HEK293 (cell line): ENCODE data around the gene SLC45A2.

ENCODE experiments used
- CTCF ChIA-PET: fragments of 350-600 bp; formaldehyde crosslinking; extraction: SDS; loops from one replicate; lab custom pipeline; 2021; ENCODE audit warnings: antibody characterized with exemption; lab: Yijun Ruan, JAX
- POLR2A ChIA-PET: fragments of 300-600 bp; formaldehyde crosslinking; extraction: SDS; loops from one replicate; lab custom pipeline; 2020; ENCODE audit warnings: antibody characterized with exemption, inconsistent platforms; lab: Yijun Ruan, JAX
- H3K27ac ChIP-seq: fragments of 200-500 bp; sonication (Bioruptor generic); 2 replicates; pipeline ENCODE4 v1.5.1; 2014; ENCODE audit warnings: low read depth, low read length, control low read depth, inconsistent platforms; ENCODE audit errors: extremely low read depth
- H3K36me3 ChIP-seq, 2 experiments: fragments of 200-500 bp in 1 of 2; sonication (Bioruptor generic) in 1 of 2; 1 replicate in 1 of 2; 2 replicates in 1 of 2; pipeline ENCODE4 v1.5.1; 2014 to 2017; ENCODE audit warnings: inconsistent platforms in 2 of 2, low read length in 2 of 2; ENCODE audit not compliant: control insufficient read depth in 2 of 2, insufficient read depth in 1 of 2
- H3K4me1 ChIP-seq: fragments of 200-500 bp; sonication (Bioruptor generic); 2 replicates; pipeline ENCODE4 v1.5.1; 2014; ENCODE audit warnings: mild to moderate bottlenecking, low read length, inconsistent platforms; ENCODE audit not compliant: control insufficient read depth, insufficient read depth
- H3K4me3 ChIP-seq: 2 replicates; pipeline ENCODE4 v1.5.1; 2011; ENCODE audit warnings: low read depth, mild to moderate bottlenecking, control low read depth, low read length, moderate library complexity
- H3K9me3 ChIP-seq: fragments of 200-500 bp; sonication (Bioruptor generic); 2 replicates; pipeline ENCODE4 v1.5.1; 2014; ENCODE audit warnings: low read depth, low read length, inconsistent platforms; ENCODE audit not compliant: control insufficient read depth, insufficient read depth
- GLIS1 ChIP-seq: fragments of 450-650 bp; formaldehyde crosslinking; IDR thresholded peaks from 2 replicates; pipeline ENCODE4 v1.5.1; 2016; ENCODE audit warnings: missing biosample characterization, missing genetic modification characterization
- HOXC10 ChIP-seq: sonication (generic); formaldehyde crosslinking; IDR thresholded peaks from 2 replicates; pipeline ENCODE4 v1.8.1; 2023; ENCODE audit warnings: mild to moderate bottlenecking, missing genetic modification reagents
- MYNN ChIP-seq: fragments of 450-650 bp; formaldehyde crosslinking; IDR thresholded peaks from 2 replicates; pipeline ENCODE4 v1.5.1; 2016; ENCODE audit warnings: missing biosample characterization, missing genetic modification characterization, borderline replicate concordance
- MZF1 ChIP-seq: fragments of 450-650 bp; formaldehyde crosslinking; IDR thresholded peaks from 2 replicates; pipeline ENCODE4 v1.5.1; 2017; ENCODE audit warnings: missing biosample characterization, missing genetic modification characterization, borderline replicate concordance
- SETDB1 ChIP-seq: IDR thresholded peaks from one replicate; pipeline ENCODE4 v1.6.1; 2017; ENCODE audit warnings: mild to moderate bottlenecking, low read length, moderate library complexity, mixed read lengths; ENCODE audit not compliant: insufficient read length
- TRIM28 ChIP-seq: IDR thresholded peaks from 2 replicates; pipeline ENCODE4 v1.6.1; 2011; ENCODE audit warnings: low read length, control low read depth, borderline replicate concordance
- WT1 ChIP-seq: fragments of 450-650 bp; formaldehyde crosslinking; IDR thresholded peaks from 2 replicates; pipeline ENCODE4 v1.5.1; 2016; ENCODE audit warnings: missing biosample characterization, missing genetic modification characterization
- ZBTB20 ChIP-seq: fragments of 450-650 bp; formaldehyde crosslinking; IDR thresholded peaks from 2 replicates; pipeline ENCODE4 v1.5.1; 2016; ENCODE audit warnings: missing biosample characterization, missing genetic modification characterization
- ZBTB21 ChIP-seq: fragments of 450-650 bp; formaldehyde crosslinking; IDR thresholded peaks from 2 replicates; pipeline ENCODE4 v1.5.1; 2017; ENCODE audit warnings: missing biosample characterization, missing genetic modification characterization
- ZBTB44 ChIP-seq: fragments of 450-650 bp; IDR thresholded peaks from 2 replicates; pipeline ENCODE4 v1.5.1; 2018; ENCODE audit warnings: missing biosample characterization, mild to moderate bottlenecking, missing genetic modification characterization
- ZBTB48 ChIP-seq: fragments of 450-650 bp; formaldehyde crosslinking; IDR thresholded peaks from 2 replicates; pipeline ENCODE4 v1.5.1; 2016; ENCODE audit warnings: missing biosample characterization, missing genetic modification characterization
- ZBTB6 ChIP-seq: fragments of 450-650 bp; formaldehyde crosslinking; IDR thresholded peaks from 2 replicates; pipeline ENCODE4 v1.5.1; 2017; ENCODE audit warnings: missing biosample characterization, missing genetic modification characterization
- ZFP41 ChIP-seq: fragments of 450-650 bp; formaldehyde crosslinking; IDR thresholded peaks from 2 replicates; pipeline ENCODE4 v1.5.1; 2016; ENCODE audit warnings: missing biosample characterization, missing genetic modification characterization, borderline replicate concordance
- ZFP69B ChIP-seq: fragments of 450-650 bp; formaldehyde crosslinking; IDR thresholded peaks from 2 replicates; pipeline ENCODE4 v1.5.1; 2016; ENCODE audit warnings: missing biosample characterization, missing genetic modification characterization
- ZIC2 ChIP-seq: fragments of 450-650 bp; formaldehyde crosslinking; IDR thresholded peaks from 2 replicates; pipeline ENCODE4 v1.5.1; 2016; ENCODE audit warnings: missing biosample characterization, missing genetic modification characterization
- ZNF121 ChIP-seq: fragments of 450-650 bp; formaldehyde crosslinking; IDR thresholded peaks from 2 replicates; pipeline ENCODE4 v1.5.1; 2016; ENCODE audit warnings: missing biosample characterization, missing genetic modification characterization
- ZNF2 ChIP-seq: fragments of 450-650 bp; formaldehyde crosslinking; IDR thresholded peaks from 2 replicates; pipeline ENCODE4 v1.5.1; 2016; ENCODE audit warnings: missing biosample characterization, missing genetic modification characterization
- ZNF202 ChIP-seq: fragments of 450-650 bp; formaldehyde crosslinking; IDR thresholded peaks from 2 replicates; pipeline ENCODE4 v1.5.1; 2016; ENCODE audit warnings: missing biosample characterization, missing genetic modification characterization, borderline replicate concordance
- ZNF214 ChIP-seq: fragments of 450-650 bp; formaldehyde crosslinking; IDR thresholded peaks from 2 replicates; pipeline ENCODE4 v1.5.1; 2017; ENCODE audit warnings: missing biosample characterization, mild to moderate bottlenecking, missing genetic modification characterization, borderline replicate concordance
- ZNF302 ChIP-seq: fragments of 450-650 bp; formaldehyde crosslinking; IDR thresholded peaks from 2 replicates; pipeline ENCODE4 v1.5.1; 2016; ENCODE audit warnings: missing biosample characterization, missing genetic modification characterization, low read depth
- ZNF324 ChIP-seq: fragments of 450-650 bp; formaldehyde crosslinking; IDR thresholded peaks from 2 replicates; pipeline ENCODE4 v1.5.1; 2016; ENCODE audit warnings: missing biosample characterization, missing genetic modification characterization
- ZNF335 ChIP-seq: fragments of 450-650 bp; formaldehyde crosslinking; conservative IDR thresholded peaks from 2 replicates; pipeline ENCODE4 v1.5.1; 2016; ENCODE audit warnings: missing biosample characterization, missing genetic modification characterization
- ZNF341 ChIP-seq: fragments of 450-650 bp; formaldehyde crosslinking; IDR thresholded peaks from 2 replicates; pipeline ENCODE4; 2016; ENCODE audit warnings: low read depth, missing biosample characterization, missing genetic modification characterization
- ZNF521 ChIP-seq: fragments of 450-650 bp; formaldehyde crosslinking; IDR thresholded peaks from 2 replicates; pipeline ENCODE4 v1.5.1; 2017; ENCODE audit warnings: missing biosample characterization, mild to moderate bottlenecking, missing genetic modification characterization
- ZNF610 ChIP-seq: fragments of 450-650 bp; formaldehyde crosslinking; IDR thresholded peaks from 2 replicates; pipeline ENCODE4 v1.5.1; 2016; ENCODE audit warnings: missing biosample characterization, missing genetic modification characterization, borderline replicate concordance
- ZNF621 ChIP-seq: fragments of 450-650 bp; formaldehyde crosslinking; IDR thresholded peaks from 2 replicates; pipeline ENCODE4 v1.5.1; 2017; ENCODE audit warnings: missing biosample characterization, missing genetic modification characterization
- ZNF626 ChIP-seq: fragments of 450-650 bp; sonication (Bioruptor Pico); formaldehyde crosslinking; IDR thresholded peaks from 2 replicates; pipeline ENCODE4 v1.5.1; 2018; ENCODE audit warnings: missing biosample characterization, missing genetic modification characterization, inconsistent platforms
- ZNF76 ChIP-seq: fragments of 450-650 bp; formaldehyde crosslinking; IDR thresholded peaks from 2 replicates; pipeline ENCODE4; 2016; ENCODE audit warnings: low read depth, missing biosample characterization, missing genetic modification characterization, borderline replicate concordance
- TF ChIP-seq, protein P1 (sequence below): fragments of 450-650 bp; formaldehyde crosslinking; IDR thresholded peaks from 2 replicates; pipeline ENCODE4 v1.5.1; 2016; ENCODE audit warnings: missing biosample characterization, missing genetic modification characterization

The SLC45A2 gene

GRCh38 chr5:34007621-34008600 lies 23.4 kb upstream of the SLC45A2 start, which contains the start of gene AMACR:
Gene AMACR (minus strand): TSS chr5:34008050. CDS start chr5:34008019, 31 bp downstream.
- Histone ChIP-seq H3K4me3 (peak within 1 kb of the TSS; percentile 81), H3K36me3 (peaks cover 0 to 16% of the 10 kb centered on the region in 2 experiments; a peak in 1 of 3 replicates), H3K9me3 (no peaks in the 10 kb centered on the region; the same call in 1 of the 2 replicates), H3K27ac (peak within 1 kb of the TSS; percentile 92), H3K4me1 (peaks cover 9% of the 10 kb centered on the region)
- CTCF ChIA-PET = interaction anchor here (0.5 to 1.7 kb wide), 2 partner anchors 10 to 24 kb away, joined by 3 to 9 read pairs; no protein-coding TSS in a partner anchor
- POLR2A ChIA-PET = interaction anchor here (0.8 to 1.5 kb wide), 11 partner anchors 10 to 921 kb away, joined by 3 to 6 read pairs (median 4); partner anchors contain the start of genes C1QTNF3, DNAJC21 and TARS1
- TF ChIP-seq TRIM28 (peak; percentile 65; the same call in 1 of the 2 replicates), MYNN (tag by site-specific recombination) (peak; percentile 36; the same call in 1 of the 2 replicates), ZNF521 (tag by site-specific recombination) (no peak), ZNF76 (peak; percentile 91), ZNF2 (tag by site-specific recombination) (peak; percentile 93), HOXC10 (CRISPR knock-in tag) (0 out of 2 replicates have a peak, but pooled peaks have one; percentile 59), ZBTB20 (tag by site-specific recombination) (peak; percentile 99), GLIS1 (tag by site-specific recombination) (peak; percentile 22), ZNF202 (no peak), ZBTB48 (tag by site-specific recombination) (peak; percentile 90), ZNF324 (peak; percentile 69), ZFP69B (peak; percentile 60; the same call in 1 of the 2 replicates), ZBTB21 (tag by site-specific recombination) (peak; percentile 8; the same call in 1 of the 2 replicates), ZNF626 (no peak), ZNF610 (tag by site-specific recombination) (no peak), ZFP41 (tag by site-specific recombination) (0 out of 2 replicates have a peak, but pooled peaks have one; percentile 47), ZNF621 (tag by site-specific recombination) (no peak), WT1 (tag by site-specific recombination) (0 out of 2 replicates have a peak, but pooled peaks have one; percentile 27), ZIC2 (tag by site-specific recombination) (peak; percentile 75), MZF1 (tag by site-specific recombination) (peak; percentile 88), ZBTB6 (tag by site-specific recombination) (peak; percentile 58; the same call in 1 of the 2 replicates), ZNF302 (tag by site-specific recombination) (no peak), ZBTB44 (tag by site-specific recombination) (peak; percentile 99), ZNF341 (tag by site-specific recombination) (peak; percentile 86), ZNF121 (tag by site-specific recombination) (peak; percentile 84; the same call in 1 of the 2 replicates), ZNF214 (tag by site-specific recombination) (no peak), SETDB1 (no peak), ZNF335 (peak; percentile 62)
- TF ChIP-seq, protein P1, sequence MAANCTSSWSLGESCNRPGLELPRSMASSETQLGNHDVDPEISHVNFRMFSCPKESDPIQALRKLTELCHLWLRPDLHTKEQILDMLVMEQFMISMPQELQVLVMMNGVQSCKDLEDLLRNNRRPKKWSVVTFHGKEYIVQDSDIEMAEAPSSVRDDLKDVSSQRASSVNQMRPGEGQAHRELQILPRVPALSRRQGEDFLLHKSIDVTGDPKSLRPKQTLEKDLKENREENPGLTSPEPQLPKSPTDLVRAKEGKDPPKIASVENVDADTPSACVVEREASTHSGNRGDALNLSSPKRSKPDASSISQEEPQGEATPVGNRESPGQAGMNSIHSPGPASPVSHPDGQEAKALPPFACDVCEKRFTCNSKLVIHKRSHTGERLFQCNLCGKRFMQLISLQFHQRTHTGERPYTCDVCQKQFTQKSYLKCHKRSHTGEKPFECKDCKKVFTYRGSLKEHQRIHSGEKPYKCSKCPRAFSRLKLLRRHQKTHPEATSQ (tag by site-specific recombination) = peak; percentile 94
